SK-N-MC (cell line): ENCODE data around the gene MYO19.

ENCODE experiments used
- EZH2 ChIP-seq: fragments of 200-600 bp; sonication (generic); IDR thresholded peaks from one replicate; pipeline ENCODE4 v1.6.1; 2017; ENCODE audit warnings: antibody characterized with exemption
- POLR2AphosphoS5 ChIP-seq: IDR thresholded peaks from 2 replicates; pipeline ENCODE4 v1.6.1; 2012; ENCODE audit warnings: mild to moderate bottlenecking, low read depth, low read length, borderline replicate concordance

DNA sequence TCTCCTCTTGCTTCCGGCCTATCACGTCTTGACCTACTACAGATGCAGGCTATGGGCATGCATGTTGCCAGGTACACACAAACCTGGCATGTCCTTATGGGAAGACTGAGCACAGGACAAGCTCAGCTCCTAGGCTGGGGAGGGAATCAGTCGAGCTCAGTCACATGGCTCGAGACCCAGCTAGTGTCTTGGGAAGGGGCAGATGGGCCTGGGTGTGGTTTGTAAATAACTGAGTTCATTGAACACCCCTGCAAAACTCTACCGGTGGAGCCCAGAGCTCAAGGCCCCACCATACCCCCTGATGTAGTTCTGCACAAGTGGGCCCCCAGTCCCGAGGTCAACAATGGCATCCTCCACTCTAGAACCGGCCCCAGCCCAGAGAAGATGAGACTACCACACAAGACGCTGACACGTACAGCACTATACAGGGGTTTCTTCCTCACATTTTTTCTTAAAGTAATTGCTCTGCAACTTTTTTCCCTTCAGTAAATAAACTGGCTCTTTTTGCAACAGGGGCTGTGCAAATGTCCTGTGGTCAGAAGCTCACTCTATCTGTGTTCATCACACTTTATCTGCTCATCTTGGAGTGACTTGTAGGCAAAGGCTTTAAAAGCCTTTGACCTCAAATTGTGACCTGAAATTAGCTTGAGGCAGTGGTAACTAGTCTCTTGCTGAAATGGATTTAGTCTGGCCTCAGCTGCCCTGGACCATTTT lies 25.2 kb downstream of the MYO19 start:
- no peak for TF ChIP-seq POLR2AphosphoS5
- no peak for TF ChIP-seq EZH2
